Skeletal muscle satellite cell (primary cell): ENCODE data around the gene PPP2R2B.

ENCODE experiments used
- H3K27me3 ChIP-seq: 2 replicates; pipeline ENCODE4 v1.7.0; 2013; ENCODE audit warnings: low read length; ENCODE audit not compliant: control insufficient read depth, insufficient read depth
- H3K36me3 ChIP-seq: 2 replicates; pipeline ENCODE4 v1.7.0; 2013; ENCODE audit warnings: mild to moderate bottlenecking, control low read depth, low read length; ENCODE audit not compliant: insufficient read depth
- H3K4me1 ChIP-seq: 2 replicates; pipeline ENCODE4 v1.7.0; 2013; ENCODE audit warnings: low read length; ENCODE audit not compliant: control insufficient read depth, insufficient read depth
- H3K4me2 ChIP-seq: 2 replicates; pipeline ENCODE4 v1.7.0; 2013; ENCODE audit warnings: mild to moderate bottlenecking, low read length
- H3K4me3 ChIP-seq: 2 replicates; pipeline ENCODE4 v1.7.0; 2013; ENCODE audit warnings: low read length
- H3K9ac ChIP-seq: 2 replicates; pipeline ENCODE4 v1.7.0; 2013; ENCODE audit warnings: mild to moderate bottlenecking, low read depth, low read length, moderate library complexity
- H3K9me3 ChIP-seq: replicated peaks from 2 replicates; pipeline ENCODE4 v1.7.0; 2013; ENCODE audit warnings: mild to moderate bottlenecking, control low read depth, low read length

Gene PPP2R2B

GRCh38 chr5:146852089-146852488 is 26.5 kb downstream of the PPP2R2B start:
- no peaks in the 10 kb centered on the region for H3K36me3 ChIP-seq
- no peak overlapping the region for H3K4me2 ChIP-seq
- H3K4me3 ChIP-seq = no peak overlapping the region
- no peak overlapping the region for H3K9ac ChIP-seq
- no peaks in the 10 kb centered on the region for H3K9me3 ChIP-seq
- no peaks in the 10 kb centered on the region for H3K27me3 ChIP-seq
- no peaks in the 10 kb centered on the region for H3K4me1 ChIP-seq

DNA sequence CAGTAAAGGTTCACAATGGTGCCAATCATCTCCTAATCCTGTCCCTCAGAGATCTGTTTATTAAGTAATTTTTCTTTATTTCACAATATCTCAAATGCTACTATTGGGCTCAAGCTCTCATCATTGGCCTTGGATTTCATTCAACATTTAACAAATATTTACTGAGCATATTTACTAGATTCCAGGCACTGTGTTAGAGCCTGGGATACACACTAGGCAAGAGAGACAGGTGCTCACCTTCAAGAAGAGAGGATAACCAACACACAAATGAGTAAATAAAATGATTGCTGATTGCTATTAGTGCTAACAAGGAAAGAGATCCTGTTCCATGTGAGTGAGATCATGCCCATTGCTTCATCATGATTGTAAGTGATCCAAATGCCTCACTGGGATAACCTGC is 27.4 kb downstream of the PPP2R2B start:
- no peaks in the 10 kb centered on the region for H3K27me3 ChIP-seq
- no peak overlapping the region for H3K4me2 ChIP-seq
- no peak overlapping the region for H3K9ac ChIP-seq
- no peaks in the 10 kb centered on the region for H3K9me3 ChIP-seq
- no peaks in the 10 kb centered on the region for H3K36me3 ChIP-seq
- no peak overlapping the region for H3K4me3 ChIP-seq
- no peaks in the 10 kb centered on the region for H3K4me1 ChIP-seq

- Histone ChIP-seq H3K4me2 (no peak overlapping the region), H3K4me3 (no peak overlapping the region), H3K27me3 (no peaks in the 10 kb centered on the region), H3K9ac (no peak overlapping the region), H3K36me3 (no peaks in the 10 kb centered on the region), H3K4me1 (no peaks in the 10 kb centered on the region), H3K9me3 (no peaks in the 10 kb centered on the region)
These were observed 28.8 kb downstream of the PPP2R2B start for GRCh38 chr5:146849694-146850303.

DNA sequence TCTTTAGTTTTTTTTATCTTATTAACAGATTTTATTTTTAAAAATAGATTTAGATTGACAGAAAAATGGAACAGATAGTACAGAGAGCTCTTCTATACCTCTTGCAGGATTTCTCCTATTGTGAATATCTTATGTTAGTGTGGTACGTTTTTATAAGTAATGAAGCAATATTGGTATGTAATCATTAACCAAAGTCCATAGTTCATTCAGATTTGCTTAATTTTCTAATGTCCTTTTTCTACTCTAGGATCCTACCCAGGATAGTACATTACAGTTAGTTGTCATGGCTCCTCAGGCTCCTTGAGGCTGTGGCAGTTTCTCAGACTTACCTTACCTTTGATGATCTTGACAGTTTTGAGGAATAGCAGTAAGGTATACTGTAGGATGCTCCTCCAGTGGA is 30.4 kb downstream of the PPP2R2B start:
- Histone ChIP-seq H3K4me2 (no peak overlapping the region), H3K36me3 (no peaks in the 10 kb centered on the region), H3K9ac (no peak overlapping the region), H3K9me3 (no peaks in the 10 kb centered on the region), H3K4me3 (no peak overlapping the region), H3K4me1 (no peaks in the 10 kb centered on the region), H3K27me3 (no peaks in the 10 kb centered on the region)

DNA sequence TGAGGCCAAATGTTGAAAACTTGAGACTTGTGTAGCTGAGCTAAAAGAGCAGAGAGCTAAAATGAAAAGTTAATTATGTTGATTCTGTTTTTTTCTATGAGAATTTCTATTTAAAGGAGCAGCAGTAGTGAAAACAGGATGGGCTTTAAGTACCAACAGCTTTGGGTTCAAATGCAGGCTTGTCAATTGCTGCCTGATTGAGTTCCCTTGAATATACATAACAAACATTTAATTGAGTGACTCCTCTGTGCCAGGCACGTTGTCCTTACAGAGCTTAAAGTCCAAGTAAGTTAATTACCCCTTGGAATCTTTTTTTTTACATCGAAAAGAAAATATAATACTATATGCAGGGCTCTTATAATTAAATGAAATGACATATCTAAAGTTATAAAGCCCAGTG is 38.5 kb downstream of the PPP2R2B start:
- no peaks in the 10 kb centered on the region for H3K27me3 ChIP-seq
- no peak overlapping the region for H3K4me3 ChIP-seq
- no peaks in the 10 kb centered on the region for H3K36me3 ChIP-seq
- H3K9me3 ChIP-seq = no peaks in the 10 kb centered on the region
- H3K9ac ChIP-seq = no peak overlapping the region
- H3K4me2 ChIP-seq = no peak overlapping the region
- no peaks in the 10 kb centered on the region for H3K4me1 ChIP-seq

- Histone ChIP-seq H3K4me2 (no peak overlapping the region), H3K36me3 (no peaks in the 10 kb centered on the region), H3K27me3 (no peaks in the 10 kb centered on the region), H3K9me3 (no peaks in the 10 kb centered on the region), H3K4me1 (no peaks in the 10 kb centered on the region), H3K4me3 (no peak overlapping the region), H3K9ac (no peak overlapping the region)
These were observed 42.2 kb downstream of the PPP2R2B start for GRCh38 chr5:146836226-146836842.

DNA sequence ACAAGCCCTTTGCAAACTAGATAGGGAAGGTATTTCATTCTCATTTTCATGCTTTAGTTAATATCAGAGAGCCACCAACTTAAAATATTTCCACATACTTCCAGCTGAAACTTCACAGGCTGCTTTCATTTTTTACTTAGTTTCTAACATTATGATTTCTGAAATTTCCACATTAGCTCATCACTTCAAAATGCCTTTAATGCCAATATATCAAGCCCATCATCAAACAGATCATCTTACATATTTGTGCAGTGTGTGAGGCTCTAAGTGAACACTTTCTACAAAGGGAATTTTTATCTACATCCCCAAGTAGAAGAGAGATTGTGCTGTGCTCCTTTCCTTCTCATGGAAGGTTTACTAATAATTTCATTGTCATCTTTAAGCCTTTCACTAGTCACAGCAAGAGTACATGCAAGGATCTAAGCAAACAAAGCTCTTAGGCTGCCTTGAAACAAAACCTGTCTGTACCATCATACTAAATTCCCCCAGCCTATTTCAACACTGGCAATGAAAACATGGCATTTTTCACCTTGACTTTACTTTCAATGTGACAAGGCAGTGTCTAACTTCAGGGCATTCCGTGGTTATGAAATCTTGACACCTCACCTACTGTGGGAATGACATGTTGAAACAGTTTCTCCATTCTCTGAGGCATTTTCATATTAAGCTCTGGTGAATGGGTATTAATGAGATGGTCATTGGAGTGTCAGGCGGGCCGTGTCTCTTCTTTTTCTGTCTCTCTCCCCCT is 45.4 kb downstream of the PPP2R2B start:
- Histone ChIP-seq H3K4me1 (no peaks in the 10 kb centered on the region), H3K9ac (no peak overlapping the region)

DNA sequence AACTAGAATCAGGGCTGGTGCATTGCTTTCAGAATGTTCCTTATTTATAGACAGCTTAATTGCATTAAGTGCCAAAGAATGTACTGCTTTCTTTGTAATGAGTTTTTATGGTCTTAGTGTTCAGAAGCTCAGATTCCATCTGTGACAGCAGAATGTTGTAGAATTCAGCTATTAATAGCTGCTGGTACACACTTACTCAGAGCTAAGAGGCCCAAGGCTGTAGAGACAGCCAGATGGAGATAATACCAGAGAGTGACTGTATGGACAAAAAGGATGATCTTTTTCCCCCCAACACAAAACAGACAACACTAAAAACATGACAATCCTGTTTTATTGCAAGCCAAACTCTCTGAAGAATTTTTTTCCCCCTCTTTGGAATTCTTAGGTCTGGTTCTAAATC is 50.2 kb downstream of the PPP2R2B start:
- Histone ChIP-seq H3K4me3 (no peak overlapping the region), H3K36me3 (no peaks in the 10 kb centered on the region), H3K4me1 (no peaks in the 10 kb centered on the region), H3K27me3 (no peaks in the 10 kb centered on the region), H3K9ac (no peak overlapping the region), H3K9me3 (no peaks in the 10 kb centered on the region), H3K4me2 (no peak overlapping the region)

More for the DNA sequence above, 45.4 kb downstream of the PPP2R2B start:
- Histone ChIP-seq H3K4me2 (no peak overlapping the region), H3K4me3 (no peak overlapping the region), H3K36me3 (no peaks in the 10 kb centered on the region), H3K27me3 (no peaks in the 10 kb centered on the region), H3K9me3 (no peaks in the 10 kb centered on the region)

- Histone ChIP-seq H3K4me2 (no peak overlapping the region), H3K36me3 (no peaks in the 10 kb centered on the region), H3K4me1 (no peaks in the 10 kb centered on the region), H3K9me3 (no peaks in the 10 kb centered on the region), H3K4me3 (no peak overlapping the region), H3K9ac (no peak overlapping the region), H3K27me3 (no peaks in the 10 kb centered on the region)
These were observed 50.7 kb downstream of the PPP2R2B start for GRCh38 chr5:146827901-146828300.

- no peaks in the 10 kb centered on the region for H3K9me3 ChIP-seq
- peaks cover 3% of the 10 kb centered on the region for H3K27me3 ChIP-seq
- no peak overlapping the region for H3K4me2 ChIP-seq
- H3K4me3 ChIP-seq = no peak overlapping the region
- no peaks in the 10 kb centered on the region for H3K36me3 ChIP-seq
- H3K4me1 ChIP-seq = no peaks in the 10 kb centered on the region
- no peak overlapping the region for H3K9ac ChIP-seq
These were observed 53.5 kb downstream of the PPP2R2B start for GRCh38 chr5:146825033-146825432.

GRCh38 chr5:146821732-146822131 is 56.8 kb downstream of the PPP2R2B start:
- H3K9ac ChIP-seq = no peak overlapping the region
- H3K4me3 ChIP-seq = no peak overlapping the region
- H3K9me3 ChIP-seq = no peaks in the 10 kb centered on the region
- peaks cover 3% of the 10 kb centered on the region for H3K27me3 ChIP-seq
- H3K36me3 ChIP-seq = no peaks in the 10 kb centered on the region
- no peak overlapping the region for H3K4me2 ChIP-seq
- H3K4me1 ChIP-seq = no peaks in the 10 kb centered on the region

GRCh38 chr5:146820987-146821386 is 57.6 kb downstream of the PPP2R2B start:
- H3K4me2 ChIP-seq = no peak overlapping the region
- no peaks in the 10 kb centered on the region for H3K4me1 ChIP-seq
- no peaks in the 10 kb centered on the region for H3K9me3 ChIP-seq
- no peaks in the 10 kb centered on the region for H3K36me3 ChIP-seq
- no peak overlapping the region for H3K4me3 ChIP-seq
- no peak overlapping the region for H3K9ac ChIP-seq
- peaks cover 3% of the 10 kb centered on the region for H3K27me3 ChIP-seq
